MM.1S (cell line): ENCODE results near the gene CFAP65.

ENCODE experiments used
- DNase-seq: peaks from one replicate; pipeline ENCODE4 v3.0.0-alpha.2; 2015
- H2AFZ ChIP-seq: fragments of 300-600 bp; sonication (generic); 2 replicates; pipeline ENCODE4 v1.6.0; 2016; ENCODE audit warnings: antibody characterized with exemption, low read length
- H3F3A ChIP-seq: fragments of 300-600 bp; sonication (generic); 2 replicates; pipeline ENCODE4 v1.6.1; 2016; ENCODE audit warnings: mild to moderate bottlenecking, antibody characterized with exemption, low read length, moderate library complexity, mixed read lengths; ENCODE audit not compliant: insufficient read depth
- H3K27ac ChIP-seq: fragments of 300-600 bp; sonication (generic); 2 replicates; pipeline ENCODE4 v1.5.1; 2016; ENCODE audit warnings: mild to moderate bottlenecking, low read length
- H3K27me3 ChIP-seq: fragments of 300-600 bp; sonication (generic); replicated peaks from 2 replicates; pipeline ENCODE4 v1.6.0; 2016; ENCODE audit warnings: low read length; ENCODE audit not compliant: insufficient read depth
- H3K36me3 ChIP-seq: fragments of 300-600 bp; sonication (generic); replicated peaks from 2 replicates; pipeline ENCODE4 v1.6.1; 2016; ENCODE audit warnings: mild to moderate bottlenecking, low read length, mixed read lengths; ENCODE audit not compliant: insufficient read depth
- H3K4me1 ChIP-seq: fragments of 300-600 bp; sonication (generic); 2 replicates; pipeline ENCODE4 v1.6.1; 2016; ENCODE audit warnings: low read length, mixed read lengths
- H3K4me2 ChIP-seq: fragments of 300-600 bp; sonication (generic); 2 replicates; pipeline ENCODE4 v1.6.0; 2016; ENCODE audit warnings: low read depth, low read length
- H3K4me3 ChIP-seq: fragments of 300-600 bp; sonication (generic); 2 replicates; pipeline ENCODE4 v1.5.1; 2016; ENCODE audit warnings: low read length, mixed read lengths
- H3K79me2 ChIP-seq: fragments of 300-600 bp; sonication (generic); 2 replicates; pipeline ENCODE4 v1.6.1; 2016; ENCODE audit warnings: mixed run types, low read length, mixed read lengths
- H3K9ac ChIP-seq: fragments of 300-600 bp; sonication (generic); 2 replicates; pipeline ENCODE4 v1.6.1; 2016; ENCODE audit warnings: low read length, mixed read lengths
- H3K9me2 ChIP-seq: fragments of 300-600 bp; sonication (generic); replicated peaks from 2 replicates; pipeline ENCODE4 v1.6.1; 2016; ENCODE audit warnings: mild to moderate bottlenecking, low read length, mixed read lengths; ENCODE audit not compliant: insufficient read depth
- H3K9me3 ChIP-seq: fragments of 300-600 bp; sonication (generic); replicated peaks from 2 replicates; pipeline ENCODE4 v1.6.1; 2016; ENCODE audit warnings: mild to moderate bottlenecking, low read length, mixed read lengths; ENCODE audit not compliant: insufficient read depth
- H4K20me1 ChIP-seq: fragments of 300-600 bp; sonication (generic); 2 replicates; pipeline ENCODE4 v1.6.1; 2016; ENCODE audit warnings: mild to moderate bottlenecking, low read length, moderate library complexity, mixed read lengths; ENCODE audit not compliant: insufficient read depth
- EZH2 ChIP-seq: fragments of 300-600 bp; sonication (generic); optimal IDR thresholded peaks from 2 replicates; pipeline ENCODE3; 2017; ENCODE audit warnings: low read depth, mild to moderate bottlenecking, antibody characterized with exemption, low read length, mixed read lengths
- EZH2phosphoT487 ChIP-seq: fragments of 300-600 bp; sonication (generic); IDR thresholded peaks from 2 replicates; pipeline ENCODE4 v1.6.1; 2018; ENCODE audit warnings: antibody characterized with exemption, low read length
- TF ChIP-seq, protein P1 (sequence below): fragments of 300-600 bp; sonication (generic); IDR thresholded peaks from 2 replicates; pipeline ENCODE4 v1.5.1; 2016; ENCODE audit warnings: antibody characterized with exemption, low read length, mixed read lengths

Gene CFAP65

DNA sequence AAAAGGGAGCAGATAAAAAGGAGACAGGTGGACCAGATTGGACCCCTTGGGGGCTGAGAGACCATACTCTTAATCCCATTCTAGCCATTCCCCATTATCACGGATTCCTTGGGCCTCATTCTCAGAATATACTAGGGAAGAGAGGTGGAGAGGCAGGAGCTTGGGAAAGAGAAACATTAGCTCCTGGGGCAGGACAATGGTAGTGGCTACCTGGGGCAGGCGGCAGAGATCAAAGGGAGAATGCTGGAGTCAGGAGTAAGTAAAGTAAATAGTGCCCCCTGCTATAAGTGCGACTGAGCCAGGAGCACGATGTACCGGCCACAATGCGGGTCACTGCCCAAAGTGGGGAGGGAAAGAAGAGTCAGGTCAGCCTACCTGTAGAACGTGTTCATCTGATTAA, 39.8 kb upstream of the CFAP65 start:
- H3F3A ChIP-seq: no peaks in the 10 kb centered on the region
- H3K27ac ChIP-seq: no peak overlapping the region
- H3K9me3 ChIP-seq: no peaks in the 10 kb centered on the region
- no peaks in the 10 kb centered on the region; the same call in 1 of the 2 replicates for H3K36me3 ChIP-seq
- H3K4me2 ChIP-seq: no peak overlapping the region
- no peaks in the 10 kb centered on the region for H3K27me3 ChIP-seq
- no peaks in the 10 kb centered on the region for H3K4me1 ChIP-seq
- H3K9ac ChIP-seq: no peak overlapping the region
- no peak for DNase-seq
- no peaks in the 10 kb centered on the region for H3K79me2 ChIP-seq
- no peaks in the 10 kb centered on the region for H3K9me2 ChIP-seq
- TF ChIP-seq, protein P1, sequence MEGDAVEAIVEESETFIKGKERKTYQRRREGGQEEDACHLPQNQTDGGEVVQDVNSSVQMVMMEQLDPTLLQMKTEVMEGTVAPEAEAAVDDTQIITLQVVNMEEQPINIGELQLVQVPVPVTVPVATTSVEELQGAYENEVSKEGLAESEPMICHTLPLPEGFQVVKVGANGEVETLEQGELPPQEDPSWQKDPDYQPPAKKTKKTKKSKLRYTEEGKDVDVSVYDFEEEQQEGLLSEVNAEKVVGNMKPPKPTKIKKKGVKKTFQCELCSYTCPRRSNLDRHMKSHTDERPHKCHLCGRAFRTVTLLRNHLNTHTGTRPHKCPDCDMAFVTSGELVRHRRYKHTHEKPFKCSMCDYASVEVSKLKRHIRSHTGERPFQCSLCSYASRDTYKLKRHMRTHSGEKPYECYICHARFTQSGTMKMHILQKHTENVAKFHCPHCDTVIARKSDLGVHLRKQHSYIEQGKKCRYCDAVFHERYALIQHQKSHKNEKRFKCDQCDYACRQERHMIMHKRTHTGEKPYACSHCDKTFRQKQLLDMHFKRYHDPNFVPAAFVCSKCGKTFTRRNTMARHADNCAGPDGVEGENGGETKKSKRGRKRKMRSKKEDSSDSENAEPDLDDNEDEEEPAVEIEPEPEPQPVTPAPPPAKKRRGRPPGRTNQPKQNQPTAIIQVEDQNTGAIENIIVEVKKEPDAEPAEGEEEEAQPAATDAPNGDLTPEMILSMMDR: no peak
- TF ChIP-seq EZH2: no peak
- no peak for TF ChIP-seq EZH2phosphoT487
- no peaks in the 10 kb centered on the region for H4K20me1 ChIP-seq
- H2AFZ ChIP-seq: no peak overlapping the region
- no peak overlapping the region for H3K4me3 ChIP-seq

DNA sequence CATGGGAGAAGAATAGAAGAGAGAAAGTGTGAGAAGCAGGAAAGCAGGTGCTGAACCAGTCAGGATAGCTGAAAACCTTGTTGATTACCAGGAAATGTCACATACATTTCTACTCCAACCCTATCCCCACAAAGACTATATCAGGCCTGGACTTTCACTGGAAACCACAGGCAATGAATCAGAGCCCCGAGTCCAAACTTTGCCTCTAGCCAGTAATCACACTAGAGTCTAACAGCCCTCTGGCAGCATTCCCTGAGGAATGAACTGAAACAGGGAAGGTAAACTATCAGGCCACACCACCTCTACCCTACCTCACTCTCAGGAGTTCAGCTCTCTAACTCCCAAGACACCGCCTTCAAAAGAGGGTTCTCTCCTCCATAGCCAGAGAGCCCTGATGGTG, 38.1 kb upstream of the CFAP65 start:
- Histone ChIP-seq H3F3A (no peaks in the 10 kb centered on the region), H3K4me2 (no peak overlapping the region), H3K9me3 (no peaks in the 10 kb centered on the region)

GRCh38 chr2:219078951-219079350, 37.6 kb upstream of the CFAP65 start:
- Histone ChIP-seq H3F3A (no peaks in the 10 kb centered on the region), H3K9me2 (no peaks in the 10 kb centered on the region), H3K79me2 (no peaks in the 10 kb centered on the region), H3K27ac (no peak overlapping the region), H3K9me3 (no peaks in the 10 kb centered on the region), H4K20me1 (no peaks in the 10 kb centered on the region), H3K4me2 (no peak overlapping the region), H3K4me3 (no peak overlapping the region), H3K36me3 (no peaks in the 10 kb centered on the region; the same call in 1 of the 2 replicates), H3K9ac (no peak overlapping the region), H3K27me3 (no peaks in the 10 kb centered on the region), H2AFZ (no peak overlapping the region), H3K4me1 (no peaks in the 10 kb centered on the region)
- no peak for TF ChIP-seq EZH2phosphoT487
- no peak for TF ChIP-seq EZH2
- TF ChIP-seq, protein P1: no peak
- no peak for DNase-seq

More for the DNA sequence above, 38.1 kb upstream of the CFAP65 start:
- H3K27me3 ChIP-seq: no peaks in the 10 kb centered on the region
- H3K4me3 ChIP-seq: no peak overlapping the region
- H2AFZ ChIP-seq: no peak overlapping the region
- no peaks in the 10 kb centered on the region; the same call in 1 of the 2 replicates for H3K36me3 ChIP-seq
- no peaks in the 10 kb centered on the region for H3K79me2 ChIP-seq
- TF ChIP-seq EZH2 (no peak), EZH2phosphoT487 (no peak)
- TF ChIP-seq, protein P1: no peak
- H4K20me1 ChIP-seq: no peaks in the 10 kb centered on the region
- DNase-seq: no peak
- H3K9ac ChIP-seq: no peak overlapping the region
- H3K4me1 ChIP-seq: no peaks in the 10 kb centered on the region
- no peaks in the 10 kb centered on the region for H3K9me2 ChIP-seq
- no peak overlapping the region for H3K27ac ChIP-seq
